ENCODE data around the gene MRPL2.
"Not testable (repeated sequence)": the region's sequence is repeated elsewhere in the genome, so short reads cannot be mapped to it uniquely, and the experiment has no call there.

The MRPL2 gene

DNA sequence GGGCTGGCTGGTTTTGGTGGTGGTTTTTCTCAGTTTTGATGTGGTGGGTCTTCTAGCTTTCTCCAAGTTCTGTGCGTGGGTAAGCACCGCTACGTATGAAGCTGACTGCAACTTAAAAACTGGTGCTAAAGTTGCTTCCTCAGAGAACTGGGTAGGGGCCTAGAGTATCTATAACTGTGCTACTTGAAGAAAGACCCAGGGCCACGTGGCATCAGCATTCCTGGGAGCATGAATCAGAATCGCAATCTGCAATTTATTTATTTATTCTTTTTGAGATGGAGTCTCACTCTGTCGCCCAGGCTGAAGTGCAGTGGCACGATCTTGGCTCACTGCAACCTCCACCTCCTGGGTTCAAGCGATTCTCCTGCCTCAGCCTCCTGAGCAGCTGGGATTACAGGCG lies 22.7 kb upstream of the MRPL2 start:
- not testable (repeated sequence) for DNase-seq

GRCh38 chr6:43081043-43081442 lies 21.8 kb upstream of the MRPL2 start:
- peak; percentile 11 for DNase-seq

- no peak for DNase-seq
Observed at GRCh38 chr6:43078691-43079090, 19.5 kb upstream of the MRPL2 start.

DNA sequence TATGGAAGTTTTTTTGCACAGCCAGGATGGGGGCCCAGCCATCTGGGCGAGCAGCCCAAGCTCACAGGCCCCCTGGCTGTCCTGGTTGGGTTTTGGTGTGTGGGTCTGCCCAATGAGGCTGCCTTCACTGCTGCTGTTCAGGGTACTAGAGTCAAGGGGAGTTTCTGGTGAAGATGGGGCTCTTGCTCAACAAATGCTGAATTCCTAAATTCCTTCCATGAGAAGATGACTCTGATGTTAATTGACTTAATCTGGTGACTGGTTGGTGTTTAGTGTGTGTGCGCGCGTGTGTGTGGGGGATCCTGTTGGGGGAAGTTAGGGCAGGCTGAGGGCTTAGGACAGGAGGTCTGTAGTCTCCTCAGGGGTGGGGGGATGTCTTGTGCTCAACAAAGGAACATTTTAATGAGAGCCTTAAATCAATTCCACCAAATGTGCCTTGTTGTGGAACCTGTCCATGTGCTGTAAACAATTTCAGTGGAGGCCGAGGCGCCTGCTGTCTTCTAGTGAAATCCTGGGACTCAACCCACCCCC lies 18.8 kb upstream of the MRPL2 start:
- DNase-seq, result no peak

DNA sequence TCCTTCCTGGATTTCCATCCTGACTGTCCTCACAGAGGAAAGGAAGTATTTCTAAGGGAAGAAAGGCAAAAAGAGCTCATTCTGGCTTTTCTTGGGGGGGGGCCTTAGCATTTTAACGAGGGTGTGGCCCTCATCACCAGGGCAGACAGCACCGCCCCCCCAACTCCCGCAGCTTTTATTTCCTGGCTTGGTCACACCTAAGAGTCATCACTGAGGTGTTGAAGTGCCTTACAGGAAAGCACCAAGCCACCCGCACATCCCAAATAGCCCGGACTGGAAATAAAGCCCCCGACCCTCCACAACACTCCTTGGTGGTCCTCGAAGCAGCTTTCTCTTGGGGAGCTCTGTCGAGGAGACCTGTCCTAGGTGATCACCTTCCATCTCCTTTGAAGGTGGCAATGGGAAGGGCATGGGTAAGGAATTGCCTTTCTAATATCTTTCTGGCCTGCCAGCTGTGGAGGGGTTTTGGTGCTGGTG lies 18.1 kb upstream of the MRPL2 start:
- DNase-seq, result no peak

DNA sequence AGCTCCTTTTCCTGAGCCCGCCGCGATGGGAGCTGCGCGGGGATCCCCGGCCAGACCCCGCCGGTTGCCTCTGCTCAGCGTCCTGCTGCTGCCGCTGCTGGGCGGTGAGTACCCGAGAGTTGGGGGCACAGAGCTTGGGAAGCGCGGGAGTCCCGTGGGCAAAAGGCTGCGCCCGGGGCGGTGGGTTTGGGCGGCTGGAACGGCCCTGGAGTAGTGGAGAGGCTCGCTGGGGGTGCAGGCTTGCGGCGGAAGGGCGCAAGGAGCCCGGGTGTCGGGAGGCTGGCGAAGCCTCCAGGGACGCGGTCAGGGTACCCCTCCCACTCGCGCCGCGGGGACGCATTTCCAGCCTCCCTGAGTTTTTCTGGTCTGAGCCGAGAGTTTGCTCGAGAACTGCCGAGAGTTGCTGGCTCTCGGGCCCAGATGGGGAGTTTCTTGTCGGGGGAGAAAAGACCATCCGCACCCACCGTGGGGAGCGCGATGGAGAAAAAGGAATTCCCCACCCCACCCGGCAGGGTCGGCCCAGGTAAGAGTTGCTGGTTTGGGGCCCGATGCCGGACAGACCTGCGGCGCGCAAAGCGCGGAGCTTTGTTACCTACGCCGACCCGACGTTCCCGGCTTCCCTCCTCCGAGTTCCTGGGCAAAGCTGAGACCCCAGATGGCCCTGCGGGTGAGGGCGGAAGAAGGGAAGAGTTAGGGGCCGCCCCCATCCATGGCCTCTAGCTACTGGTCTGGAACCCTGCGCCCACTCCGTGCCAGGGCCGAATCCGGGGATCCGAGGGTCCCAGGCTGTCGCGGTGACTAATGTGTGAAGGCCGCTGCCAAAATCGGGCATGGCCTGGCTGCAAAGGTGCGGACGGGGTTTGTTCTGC lies 17.5 kb upstream of the MRPL2 start:
- no peak for DNase-seq

GRCh38 chr6:43075670-43076463 lies 16.6 kb upstream of the MRPL2 start, which contains the start of gene PTK7:
PTK7 (plus strand) TSS chr6:43076314; CDS start chr6:43076489, 175 bp downstream.
- peak; percentile 44 for DNase-seq

DNA sequence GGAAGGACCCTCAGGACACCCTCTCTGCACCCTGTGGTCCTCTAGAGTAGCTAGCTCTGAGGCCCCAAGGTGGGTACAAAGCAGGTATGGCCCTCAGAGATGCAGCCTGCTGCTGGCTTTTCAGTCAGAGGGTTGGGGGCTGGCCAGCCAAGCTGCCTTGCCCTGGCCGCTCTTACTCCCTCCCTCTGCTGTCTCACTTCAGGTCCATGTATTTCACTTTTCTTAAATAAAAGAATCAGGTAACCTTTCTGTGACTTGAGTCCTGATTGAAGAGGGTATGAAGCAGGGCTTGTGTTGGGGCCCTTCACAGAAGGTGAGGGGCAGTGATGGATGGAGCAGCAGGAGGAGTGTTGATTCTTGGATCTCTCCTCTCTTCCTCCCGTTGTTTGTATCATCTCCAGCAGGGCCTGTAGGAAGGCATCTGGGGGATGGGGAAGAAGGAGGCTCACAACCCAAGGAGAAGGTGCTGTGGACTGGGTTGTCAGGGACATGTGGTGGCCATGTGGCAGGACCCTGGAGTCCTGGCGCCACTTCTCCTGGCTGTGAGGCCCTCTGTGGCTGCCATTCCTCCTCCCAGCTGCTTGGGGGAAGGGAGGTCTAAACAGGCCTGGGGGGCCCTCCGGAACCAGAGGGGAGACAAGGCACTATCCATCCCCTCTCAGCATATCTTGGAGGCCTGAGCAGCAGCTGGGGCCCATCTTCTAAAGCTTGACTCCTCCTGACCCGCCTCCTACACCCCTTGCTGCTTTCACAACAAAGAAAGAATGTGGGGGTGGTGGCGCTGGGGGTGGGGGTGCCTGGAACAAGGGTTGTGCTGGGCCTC lies 15.8 kb upstream of the MRPL2 start:
- DNase-seq, result no peak

- peak; percentile 73 for DNase-seq
Observed at GRCh38 chr6:43070028-43070632, 10.9 kb upstream of the MRPL2 start.

DNA sequence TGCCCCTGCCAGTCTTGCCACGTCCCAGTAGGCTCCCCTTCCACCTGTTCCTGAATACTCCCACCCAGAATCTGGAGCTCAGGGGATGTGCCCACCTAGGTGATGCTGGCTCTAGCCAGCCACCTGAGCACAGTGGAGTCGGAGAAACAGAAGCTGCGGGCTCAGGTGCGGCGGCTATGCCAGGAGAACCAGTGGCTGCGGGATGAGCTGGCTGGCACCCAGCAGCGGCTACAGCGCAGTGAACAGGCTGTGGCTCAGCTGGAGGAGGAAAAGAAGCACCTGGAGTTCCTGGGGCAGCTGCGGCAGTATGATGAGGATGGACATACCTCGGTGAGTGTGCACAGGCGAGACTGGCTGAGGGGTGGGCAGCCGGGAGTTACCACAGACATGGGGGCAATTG lies 3.6 kb upstream of the MRPL2 start:
- DNase-seq, result no peak

- no peak for DNase-seq
Observed at GRCh38 chr6:43061861-43062260, 2.6 kb upstream of the MRPL2 start.

DNA sequence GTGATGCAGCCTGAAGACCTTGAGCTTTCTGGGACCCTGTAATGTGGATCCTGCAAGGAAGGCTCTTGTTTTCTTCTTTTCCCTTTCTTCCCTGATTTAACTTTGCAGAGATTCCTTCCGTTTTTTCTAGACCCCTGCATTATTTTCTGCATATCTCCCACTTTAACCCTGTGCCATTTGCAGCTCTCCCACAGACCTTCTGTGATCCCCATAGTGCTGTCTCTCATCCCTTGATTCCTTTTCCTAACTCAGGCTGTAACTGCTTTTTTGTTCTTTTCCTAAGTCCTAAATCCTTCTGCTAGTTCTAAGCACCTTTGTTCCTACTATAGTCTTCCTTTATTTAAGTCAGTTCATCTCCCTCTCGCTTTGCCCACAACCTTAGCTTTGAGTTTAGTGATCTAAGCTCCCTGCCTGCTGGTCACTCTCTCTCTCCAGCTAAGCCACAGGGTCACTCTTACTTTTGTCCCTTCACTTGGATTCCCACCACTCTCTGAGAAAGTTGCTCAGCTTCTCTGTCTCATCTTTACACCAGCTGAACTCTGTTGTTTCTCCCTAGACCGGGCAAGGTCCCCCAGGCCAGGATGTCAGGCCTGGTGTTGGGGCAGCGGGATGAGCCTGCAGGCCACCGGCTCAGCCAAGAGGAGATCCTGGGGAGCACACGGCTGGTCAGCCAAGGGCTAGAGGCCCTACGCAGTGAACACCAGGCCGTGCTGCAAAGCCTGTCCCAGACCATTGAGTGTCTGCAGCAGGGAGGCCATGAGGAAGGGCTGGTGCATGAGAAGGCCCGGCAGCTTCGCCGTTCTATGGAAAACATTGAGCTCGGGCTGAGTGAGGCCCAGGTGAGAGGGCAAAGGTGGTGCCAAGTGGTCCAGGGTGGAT lies 1.8 kb upstream of the MRPL2 start:
- DNase-seq, result no peak

- DNase-seq, result no peak
Observed at GRCh38 chr6:43060034-43060754, 960 bp upstream of the MRPL2 start.

GRCh38 chr6:43058531-43058930 lies 703 bp downstream of the MRPL2 start:
- DNase-seq, result peak; percentile 35

- DNase-seq, result no peak
Observed at GRCh38 chr6:43055966-43056365, 3.3 kb downstream of the MRPL2 start.

GRCh38 chr6:43054206-43054943 lies 4.9 kb downstream of the MRPL2 start:
- DNase-seq, result no peak

GRCh38 chr6:43053545-43054205 lies 5.6 kb downstream of the MRPL2 start, which contains the start of gene CUL7:
CUL7 (minus strand) TSS chr6:43053851; CDS start chr6:43052788, 1,063 bp downstream.
- DNase-seq, result peak; percentile 98

DNA sequence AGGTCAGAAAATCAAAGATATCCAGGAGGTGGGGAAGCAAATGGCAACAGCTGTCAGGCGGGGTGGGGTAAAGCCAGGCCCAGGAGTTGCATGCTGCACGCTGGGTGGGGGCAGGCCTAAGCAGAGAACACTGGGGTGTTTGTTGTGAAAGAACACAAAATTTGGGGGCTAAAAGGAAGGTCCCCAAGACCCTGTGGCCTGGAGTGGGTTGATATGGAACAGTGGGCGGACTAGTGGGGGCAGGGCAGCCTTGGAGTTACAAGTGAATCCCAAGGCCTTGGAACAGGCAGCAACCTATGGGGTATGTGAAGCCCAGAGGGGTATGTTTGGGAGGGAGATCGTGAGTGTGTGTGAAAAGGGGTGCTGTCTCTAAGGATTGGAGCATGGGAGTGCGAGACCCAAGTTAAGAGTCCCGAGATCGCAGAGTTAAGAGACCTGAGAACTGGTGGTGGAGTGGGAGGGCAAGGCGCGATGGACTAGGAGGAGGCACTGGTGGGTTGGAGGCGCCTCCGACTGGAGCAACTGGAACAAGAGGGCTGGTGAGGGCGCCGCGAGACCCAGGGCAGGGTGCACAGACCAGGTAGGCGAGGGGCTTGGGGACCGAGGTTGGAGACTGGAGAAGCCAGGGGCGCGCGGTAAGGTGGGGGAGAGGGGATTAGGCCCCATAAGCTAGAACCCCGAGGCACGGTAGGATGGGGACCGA lies 6.2 kb downstream of the MRPL2 start:
- DNase-seq, result peak; percentile 68
